ENCODE data around the gene GLIPR2. TPM values are rescaled to one million over a fixed set of nuclear protein-coding genes. Genes with fewer than 3 reads are reported as not detected.

GLIPR2 gene
- total RNA-seq, 1 donor from 2014 or later: 110 TPM

GRCh38 chr9:36164989-36165388 is 28.5 kb downstream of the GLIPR2 start:
- TF ChIP-seq CTCF (IDR thresholded peaks at IDR 0.05): no peak
- H3K4me3 Mint-ChIP-seq (ENCODE audit: unreplicated experiment): peak overlapping the region; percentile 36
- DNase-seq (ENCODE audit: low spot score): peak; percentile 55
- peaks cover 11% of the 10 kb centered on the region for H3K36me3 Mint-ChIP-seq (ENCODE audit: low read depth)
- H3K9me3 Mint-ChIP-seq (ENCODE audit: low read depth): no peaks in the 10 kb centered on the region
- H3K27ac Mint-ChIP-seq (ENCODE audit: unreplicated experiment): peak overlapping the region; percentile 99
- H3K27me3 Mint-ChIP-seq (ENCODE audit: low read depth): no peaks in the 10 kb centered on the region
- H3K4me1 Mint-ChIP-seq (ENCODE audit: low read depth): peaks cover 71% of the 10 kb centered on the region

GRCh38 chr9:36165826-36166167 is 29.3 kb downstream of the GLIPR2 start:
- Mint-ChIP-seq H3K9me3 (ENCODE audit: low read depth) (no peaks in the 10 kb centered on the region), H3K4me1 (ENCODE audit: low read depth) (peaks cover 64% of the 10 kb centered on the region), H3K36me3 (ENCODE audit: low read depth) (peaks cover 7% of the 10 kb centered on the region), H3K4me3 (ENCODE audit: unreplicated experiment) (peak overlapping the region; percentile 50), H3K27me3 (ENCODE audit: low read depth) (no peaks in the 10 kb centered on the region), H3K27ac (ENCODE audit: unreplicated experiment) (peak overlapping the region; percentile 99)
- no peak for TF ChIP-seq CTCF (IDR thresholded peaks at IDR 0.05)
- no peak for DNase-seq (ENCODE audit: low spot score)

GRCh38 chr9:36166168-36166927 is 29.8 kb downstream of the GLIPR2 start:
- Mint-ChIP-seq H3K4me1 (ENCODE audit: low read depth) (peaks cover 58% of the 10 kb centered on the region), H3K9me3 (ENCODE audit: low read depth) (no peaks in the 10 kb centered on the region), H3K36me3 (ENCODE audit: low read depth) (peaks cover 7% of the 10 kb centered on the region), H3K27me3 (ENCODE audit: low read depth) (no peaks in the 10 kb centered on the region), H3K4me3 (ENCODE audit: unreplicated experiment) (peak overlapping the region; percentile 69), H3K27ac (ENCODE audit: unreplicated experiment) (peak overlapping the region; percentile 99)
- peak; percentile 93 for TF ChIP-seq CTCF (IDR thresholded peaks at IDR 0.05)
- DNase-seq (ENCODE audit: low spot score): peak; percentile 90

GRCh38 chr9:36169166-36169565 is 32.6 kb downstream of the GLIPR2 start, which contains the start of gene CCIN:
Gene CCIN (plus strand): TSS chr9:36169388. CDS start chr9:36169503, 115 bp downstream.
- Mint-ChIP-seq H3K4me3 (ENCODE audit: unreplicated experiment) (no peak within 1 kb of the TSS), H3K4me1 (ENCODE audit: low read depth) (peaks cover 30% of the 10 kb centered on the region), H3K9me3 (ENCODE audit: low read depth) (no peaks in the 10 kb centered on the region), H3K36me3 (ENCODE audit: low read depth) (peaks cover 6% of the 10 kb centered on the region), H3K27me3 (ENCODE audit: low read depth) (no peaks in the 10 kb centered on the region), H3K27ac (ENCODE audit: unreplicated experiment) (no peak within 1 kb of the TSS)
- no peak for DNase-seq (ENCODE audit: low spot score)
- TF ChIP-seq CTCF (IDR thresholded peaks at IDR 0.05): no peak

GRCh38 chr9:36169708-36170107 is 33.2 kb downstream of the GLIPR2 start:
- Mint-ChIP-seq H3K27me3 (ENCODE audit: low read depth) (no peaks in the 10 kb centered on the region), H3K36me3 (ENCODE audit: low read depth) (peaks cover 6% of the 10 kb centered on the region), H3K4me3 (ENCODE audit: unreplicated experiment) (no peak overlapping the region), H3K9me3 (ENCODE audit: low read depth) (no peaks in the 10 kb centered on the region), H3K27ac (ENCODE audit: unreplicated experiment) (no peak overlapping the region), H3K4me1 (ENCODE audit: low read depth) (peaks cover 25% of the 10 kb centered on the region)
- DNase-seq (ENCODE audit: low spot score): no peak
- no peak for TF ChIP-seq CTCF (IDR thresholded peaks at IDR 0.05)

Data from chondrocyte (in vitro differentiated cells).